CD8-positive, alpha-beta memory T cell (primary cell): ENCODE results near the gene PPP1R12A. TPM values are rescaled to one million over a fixed set of nuclear protein-coding genes. Genes with fewer than 3 reads are reported as not detected.
"Not testable (repeated sequence)": the region's sequence is repeated elsewhere in the genome, so short reads cannot be mapped to it uniquely, and the experiment has no call there.

Experiments used
- CTCF ChIA-PET: fragments of 350-600 bp; sonication (Branson Sonifier 250); formaldehyde crosslinking; loops from one replicate; lab custom pipeline; 2021; ENCODE audit warnings: antibody characterized with exemption; lab: Charles Lee
- POLR2A ChIA-PET: fragments of 350-600 bp; sonication (Branson Sonifier 250); formaldehyde crosslinking; loops from one replicate; lab custom pipeline; 2021; ENCODE audit warnings: antibody characterized with exemption; lab: Charles Lee
- DNase-seq, 5 donors: peaks; one replicate each; pipeline versions ENCODE4 v3.0.0 to v3.0.0-alpha.2; 2020 to 2022; ENCODE audit warnings: mixed read lengths in 1 of 5
- H3K27ac ChIP-seq: one replicate; pipeline ENCODE4 v1.7.0; 2013; ENCODE audit warnings: low read depth, mild to moderate bottlenecking, low read length, moderate library complexity
- H3K27me3 ChIP-seq: 2 replicates; pipeline ENCODE4 v1.7.0; 2013; ENCODE audit warnings: low read length, mild to moderate bottlenecking; ENCODE audit not compliant: insufficient read depth, poor library complexity, severe bottlenecking
- H3K36me3 ChIP-seq: 2 replicates; pipeline ENCODE4 v1.7.0; 2013; ENCODE audit warnings: mild to moderate bottlenecking, low read length, moderate library complexity; ENCODE audit not compliant: insufficient read depth
- H3K4me1 ChIP-seq: 2 replicates; pipeline ENCODE4 v1.7.0; 2013; ENCODE audit warnings: mild to moderate bottlenecking, low read length, moderate library complexity; ENCODE audit not compliant: insufficient read depth
- H3K4me3 ChIP-seq: 2 replicates; pipeline ENCODE4 v1.7.0; 2013; ENCODE audit warnings: mild to moderate bottlenecking, low read length
- H3K9me3 ChIP-seq: 2 replicates; pipeline ENCODE4 v1.7.0; 2013; ENCODE audit warnings: mild to moderate bottlenecking, low read length
- H3K27ac Mint-ChIP-seq, 8 donors: one replicate each; pipeline ENCODE4 v1.8.0; 2020 to 2021; ENCODE audit warnings: mixed read lengths in 8 of 8, mild to moderate bottlenecking in 6 of 8, inconsistent platforms in 3 of 8, moderate library complexity in 3 of 8
- H3K27me3 Mint-ChIP-seq, 2 donors: one replicate each; pipeline ENCODE4 v1.8.0; 2020 to 2021; ENCODE audit warnings: mixed read lengths in 2 of 2, mild to moderate bottlenecking in 1 of 2, moderate library complexity in 1 of 2
- H3K36me3 Mint-ChIP-seq, 3 donors: one replicate each; pipeline ENCODE4 v1.8.0; 2020 to 2021; ENCODE audit warnings: mixed read lengths in 3 of 3, inconsistent platforms in 1 of 3, mild to moderate bottlenecking in 1 of 3
- H3K4me1 Mint-ChIP-seq, 3 donors: one replicate each; pipeline ENCODE4 v1.8.0; 2020 to 2021; ENCODE audit warnings: mixed read lengths in 3 of 3, inconsistent platforms in 1 of 3, mild to moderate bottlenecking in 1 of 3
- H3K4me3 Mint-ChIP-seq, 7 donors: one replicate each; pipeline ENCODE4 v1.8.0; 2020 to 2021; ENCODE audit warnings: mixed read lengths in 7 of 7, mild to moderate bottlenecking in 6 of 7, moderate library complexity in 4 of 7, inconsistent platforms in 2 of 7
- H3K9me3 Mint-ChIP-seq, 5 donors: one replicate each; pipeline ENCODE4 v1.8.0; 2020 to 2022; ENCODE audit warnings: mixed read lengths in 5 of 5, mild to moderate bottlenecking in 3 of 5, moderate library complexity in 2 of 5, inconsistent platforms in 1 of 5
- polyA plus RNA-seq: library from polyadenylated mRNA; unstranded; fragments of 300-500 nt; fragmentation: Illumina TruSeq; gene quantifications from one replicate; pipeline ENCODE4 v1.2.3, GENCODE V29; 2021
- total RNA-seq, 2 experiments: library from RNA; stranded (reverse); gene quantifications; one replicate each; pipeline ENCODE4 v1.2.3, GENCODE V29; 2021

PPP1R12A gene
- total RNA-seq (10 to 100 TPM; 72.1 to 80.4 TPM), polyA plus RNA-seq (140 TPM)

- Histone ChIP-seq H3K4me3 (peak within 1 kb of the TSS; percentile 75), H3K9me3 (no peaks in the 10 kb centered on the region), H3K27ac (peak within 1 kb of the TSS; percentile 85), H3K4me1 (peaks cover 31% of the 10 kb centered on the region), H3K36me3 (no peaks in the 10 kb centered on the region), H3K27me3 (no peaks in the 10 kb centered on the region)
- H3K4me1 Mint-ChIP-seq = peaks cover 37 to 50% (median 45%) of the 10 kb centered on the region in 3 donors
- H3K9me3 Mint-ChIP-seq = no peaks in the 10 kb centered on the region
- peak; percentile 92 to 96 (median 95) for DNase-seq
- peak within 1 kb of the TSS; percentile 99 to 100 (median 99) for H3K4me3 Mint-ChIP-seq
- POLR2A ChIA-PET = no interaction called here
- CTCF ChIA-PET = interaction anchor here (0.7 kb wide), 1 partner anchor 40 kb away, joined by 3 read pairs; no protein-coding TSS in a partner anchor
- peaks cover 0 to 3% of the 10 kb centered on the region in 2 donors for H3K27me3 Mint-ChIP-seq
- H3K27ac Mint-ChIP-seq = peak within 1 kb of the TSS; percentile 81 to 99 (median 98)
- peaks cover 0 to 22% (median 0%) of the 10 kb centered on the region in 3 donors for H3K36me3 Mint-ChIP-seq
Observed at GRCh38 chr12:79935021-79935623, at the start of gene PPP1R12A. PPP1R12A (minus strand) TSS chr12:79935097; CDS start chr12:79934931, 166 bp downstream.

- ChIA-PET CTCF (interaction anchor here (1.2 kb wide), 1 partner anchor 10 kb away, joined by 3 read pairs; no protein-coding TSS in a partner anchor), POLR2A (no interaction called here)
- H3K27ac ChIP-seq = no peak overlapping the region
- no peaks in the 10 kb centered on the region for H3K9me3 Mint-ChIP-seq
- no peaks in the 10 kb centered on the region for H3K36me3 ChIP-seq
- H3K4me3 ChIP-seq = no peak overlapping the region
- no peaks in the 10 kb centered on the region for H3K4me1 ChIP-seq
- no peaks in the 10 kb centered on the region for H3K36me3 Mint-ChIP-seq
- no peak overlapping the region for H3K4me3 Mint-ChIP-seq
- H3K27me3 Mint-ChIP-seq = peaks cover 6 to 24% of the 10 kb centered on the region in 2 donors
- H3K27me3 ChIP-seq = no peaks in the 10 kb centered on the region
- H3K9me3 ChIP-seq = no peaks in the 10 kb centered on the region
- H3K4me1 Mint-ChIP-seq = no peaks in the 10 kb centered on the region
- DNase-seq = no peak
- peak overlapping the region in 1 of 8 donors; percentile 66 for H3K27ac Mint-ChIP-seq
Observed at GRCh38 chr12:79983986-79984620, 49.2 kb upstream of the PPP1R12A start.

GRCh38 chr12:79983492-79983891 lies 48.6 kb upstream of the PPP1R12A start:
- H3K27ac Mint-ChIP-seq = no peak overlapping the region
- no peaks in the 10 kb centered on the region for H3K4me1 Mint-ChIP-seq
- no peak for DNase-seq
- H3K4me3 Mint-ChIP-seq = no peak overlapping the region
- H3K4me3 ChIP-seq = no peak overlapping the region
- no peaks in the 10 kb centered on the region for H3K9me3 Mint-ChIP-seq
- no peaks in the 10 kb centered on the region for H3K4me1 ChIP-seq
- no peak overlapping the region for H3K27ac ChIP-seq
- H3K27me3 ChIP-seq = no peaks in the 10 kb centered on the region
- H3K27me3 Mint-ChIP-seq = peaks cover 6 to 24% of the 10 kb centered on the region in 2 donors
- H3K36me3 ChIP-seq = no peaks in the 10 kb centered on the region
- H3K36me3 Mint-ChIP-seq = no peaks in the 10 kb centered on the region
- POLR2A ChIA-PET = no interaction called here
- no peaks in the 10 kb centered on the region for H3K9me3 ChIP-seq
- CTCF ChIA-PET = interaction anchor here (1.2 kb wide), 1 partner anchor 9 kb away, joined by 3 read pairs; no protein-coding TSS in a partner anchor

DNA sequence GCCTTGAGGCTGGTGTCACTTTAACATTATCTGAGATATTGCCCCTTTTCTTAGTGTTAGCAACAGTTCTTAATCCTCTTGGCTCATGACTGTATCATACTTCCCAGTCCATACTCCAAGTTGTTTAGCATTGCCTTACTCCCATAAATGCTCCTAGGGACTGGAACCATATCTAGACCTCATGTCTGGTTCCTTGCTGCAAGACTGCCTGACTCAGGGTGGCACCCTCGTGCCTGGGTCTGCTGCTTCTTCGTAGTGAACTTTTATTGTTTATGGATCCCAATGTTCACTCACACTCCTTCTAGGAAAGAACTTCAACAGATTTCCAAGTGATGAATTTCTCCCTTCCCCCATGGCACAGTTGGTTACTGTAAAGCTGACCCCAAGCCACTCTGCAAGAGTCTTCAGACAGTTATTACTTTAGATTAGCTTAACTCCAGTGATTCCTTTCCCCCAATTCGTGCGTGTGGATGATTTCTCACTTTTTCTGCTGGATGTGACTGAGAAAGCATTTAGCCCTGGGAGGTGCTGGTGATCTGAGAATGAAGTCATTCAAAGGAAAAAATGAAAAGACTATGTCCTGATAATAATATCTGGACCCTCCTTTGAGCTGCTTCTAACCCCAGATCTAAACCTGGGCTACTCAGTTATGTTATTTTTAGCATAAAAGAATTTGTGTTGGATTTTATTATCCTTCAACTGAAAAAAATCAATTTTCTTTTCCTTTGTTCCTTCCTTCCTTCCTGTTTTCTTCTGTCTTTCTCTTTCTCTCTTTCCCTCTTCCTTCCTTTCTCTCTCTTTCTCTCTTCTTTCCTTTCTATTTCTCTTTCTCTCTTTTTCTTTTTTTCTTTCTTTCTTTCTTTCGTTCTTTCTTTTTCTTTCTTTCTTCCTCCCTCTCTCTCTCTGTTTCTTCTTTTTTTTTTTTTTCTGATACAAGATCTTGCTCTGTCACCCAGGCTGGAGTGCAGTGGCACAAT lies 47.5 kb upstream of the PPP1R12A start:
- Histone ChIP-seq H3K36me3 (no peaks in the 10 kb centered on the region), H3K4me3 (no peak overlapping the region), H3K27me3 (no peaks in the 10 kb centered on the region), H3K4me1 (no peaks in the 10 kb centered on the region), H3K9me3 (no peaks in the 10 kb centered on the region), H3K27ac (no peak overlapping the region)
- no peak for DNase-seq
- H3K27ac Mint-ChIP-seq = peak overlapping the region in 1 of 8 donors; percentile 35
- POLR2A ChIA-PET = no interaction called here
- no peaks in the 10 kb centered on the region for H3K4me1 Mint-ChIP-seq
- no peaks in the 10 kb centered on the region for H3K9me3 Mint-ChIP-seq
- H3K36me3 Mint-ChIP-seq = no peaks in the 10 kb centered on the region
- H3K27me3 Mint-ChIP-seq = peaks cover 5 to 24% of the 10 kb centered on the region in 2 donors
- H3K4me3 Mint-ChIP-seq = no peak overlapping the region
- CTCF ChIA-PET = no interaction called here

DNA sequence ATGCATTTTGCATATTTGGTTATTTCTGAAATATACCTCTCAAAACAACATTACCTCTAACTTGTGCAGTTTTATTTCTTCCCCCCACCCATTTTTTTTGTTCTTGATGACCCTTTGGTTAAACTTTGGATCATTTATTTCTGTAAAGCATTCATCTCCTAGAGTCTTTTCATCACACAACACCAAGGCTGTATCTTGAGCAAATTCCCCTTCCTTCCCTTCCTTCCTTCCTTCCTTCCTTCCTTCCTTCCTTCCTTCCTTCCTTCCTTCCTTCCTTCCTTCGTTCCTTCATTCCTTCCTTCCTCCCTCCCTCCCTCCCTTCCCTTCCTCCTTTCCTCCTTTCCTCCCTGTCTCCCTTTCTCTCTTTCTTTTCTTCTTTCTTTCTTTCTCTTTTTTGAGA lies 43.8 kb upstream of the PPP1R12A start:
- no peaks in the 10 kb centered on the region for H3K27me3 ChIP-seq
- H3K4me3 Mint-ChIP-seq = no peak overlapping the region
- ChIA-PET CTCF (no interaction called here), POLR2A (no interaction called here)
- H3K27ac Mint-ChIP-seq = no peak overlapping the region
- H3K4me3 ChIP-seq = no peak overlapping the region
- H3K36me3 ChIP-seq = no peaks in the 10 kb centered on the region
- no peak overlapping the region for H3K27ac ChIP-seq
- H3K9me3 Mint-ChIP-seq = no peaks in the 10 kb centered on the region
- no peaks in the 10 kb centered on the region for H3K9me3 ChIP-seq
- H3K27me3 Mint-ChIP-seq = peaks cover 4 to 28% of the 10 kb centered on the region in 2 donors
- DNase-seq = no peak
- no peaks in the 10 kb centered on the region for H3K36me3 Mint-ChIP-seq
- no peaks in the 10 kb centered on the region for H3K4me1 ChIP-seq
- no peaks in the 10 kb centered on the region for H3K4me1 Mint-ChIP-seq

DNA sequence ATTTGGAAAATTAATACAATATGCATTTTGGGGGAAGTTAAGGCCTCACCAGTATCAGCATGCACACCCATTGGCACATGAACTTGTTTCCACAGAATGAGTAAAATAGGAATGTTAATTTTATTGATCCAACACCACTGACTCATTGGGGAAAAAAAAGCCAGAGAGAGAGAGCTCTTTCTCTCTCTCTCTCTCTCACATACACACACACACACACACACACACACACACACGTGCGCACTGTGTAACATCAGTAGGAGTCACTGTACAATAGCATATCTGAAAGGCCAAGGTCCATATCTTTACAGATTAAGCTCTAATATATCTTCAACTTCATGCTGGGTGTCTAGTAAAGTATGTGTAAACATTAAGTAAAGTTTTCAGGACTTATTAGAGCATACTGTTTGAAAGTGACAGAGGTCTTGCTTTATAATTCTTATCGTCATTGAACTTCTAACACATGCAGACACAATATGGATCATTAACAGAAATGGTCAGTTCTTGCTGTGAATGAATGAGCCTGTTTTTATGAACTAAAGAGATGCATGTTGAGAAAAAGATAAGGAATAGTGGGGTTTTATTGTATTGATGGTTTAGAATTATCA lies 43.1 kb upstream of the PPP1R12A start:
- H3K9me3 Mint-ChIP-seq, DNase-seq, H3K9me3 ChIP-seq, H3K4me1 ChIP-seq, H3K4me3 Mint-ChIP-seq, CTCF ChIA-PET, H3K36me3 Mint-ChIP-seq, H3K27me3 ChIP-seq, H3K4me3 ChIP-seq, H3K36me3 ChIP-seq, H3K27ac ChIP-seq, POLR2A ChIA-PET, H3K4me1 Mint-ChIP-seq, H3K27ac Mint-ChIP-seq: not testable (repeated sequence)
- H3K27me3 Mint-ChIP-seq = peaks cover 2 to 20% of the 10 kb centered on the region in 2 donors

GRCh38 chr12:79975143-79975542 lies 40.2 kb upstream of the PPP1R12A start:
- POLR2A ChIA-PET = no interaction called here
- Mint-ChIP-seq H3K4me1 (no peaks in the 10 kb centered on the region), H3K9me3 (no peaks in the 10 kb centered on the region), H3K36me3 (no peaks in the 10 kb centered on the region), H3K27ac (no peak overlapping the region), H3K4me3 (no peak overlapping the region), H3K27me3 (peaks cover 5 to 15% of the 10 kb centered on the region in 2 donors)
- Histone ChIP-seq H3K9me3 (no peaks in the 10 kb centered on the region), H3K27ac (no peak overlapping the region), H3K4me1 (no peaks in the 10 kb centered on the region), H3K27me3 (no peaks in the 10 kb centered on the region), H3K36me3 (no peaks in the 10 kb centered on the region), H3K4me3 (no peak overlapping the region)
- no peak for DNase-seq
- CTCF ChIA-PET = interaction anchor here (1.3 kb wide), 1 partner anchor 212 kb away, joined by 3 read pairs; no protein-coding TSS in a partner anchor
